HS-27A (cell line): ENCODE data around the gene PPM1D.
"Not testable (repeated sequence)": the region's sequence is repeated elsewhere in the genome, so short reads cannot be mapped to it uniquely, and the experiment has no call there.

Experiments
- DNase-seq: peaks from one replicate; pipeline ENCODE4 v3.0.0-alpha.2; 2012; ENCODE audit warnings: low read depth, missing footprints

The PPM1D gene

GRCh38 chr17:60593441-60594036, 6.5 kb upstream of the PPM1D start:
- not testable (repeated sequence) for DNase-seq

DNA sequence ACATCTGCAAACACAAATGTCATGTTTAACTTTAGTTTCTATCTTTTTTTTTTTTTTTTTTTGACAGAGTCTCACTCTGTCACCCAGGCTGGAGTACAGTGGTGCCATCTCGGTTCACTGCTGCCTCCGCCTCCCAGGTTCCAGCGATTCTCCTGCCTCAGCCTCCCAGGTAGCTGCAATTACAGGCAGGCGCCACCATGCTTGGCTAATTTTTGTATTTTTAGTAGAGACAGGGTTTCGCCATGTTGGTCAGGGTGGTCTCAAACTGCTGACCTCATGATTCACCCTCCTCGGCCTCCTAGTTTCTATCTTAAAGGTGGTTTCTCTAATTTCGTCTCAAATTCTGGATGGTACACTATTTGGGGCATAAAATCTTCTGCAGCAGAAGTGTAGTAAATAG, 5.8 kb upstream of the PPM1D start:
- DNase-seq, result not testable (repeated sequence)

DNA sequence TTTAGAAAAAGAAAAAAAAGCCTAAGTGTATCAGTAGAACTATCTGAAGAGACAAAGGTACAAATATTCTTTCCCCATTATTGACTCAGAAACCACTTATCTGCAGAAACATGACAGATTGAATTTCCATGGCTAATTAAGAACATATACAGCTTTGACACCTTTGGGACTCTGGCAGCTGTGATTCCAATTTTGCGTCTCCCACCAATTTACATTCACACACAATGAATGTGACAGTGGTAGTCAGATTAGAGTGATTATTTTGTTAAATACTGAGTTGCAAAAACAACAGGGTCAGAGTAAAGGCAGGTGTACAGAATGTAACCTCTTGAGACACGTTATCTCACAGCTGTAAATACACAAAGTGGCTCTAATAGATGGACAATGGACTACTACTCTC, 5.3 kb upstream of the PPM1D start:
- no peak for DNase-seq

DNA sequence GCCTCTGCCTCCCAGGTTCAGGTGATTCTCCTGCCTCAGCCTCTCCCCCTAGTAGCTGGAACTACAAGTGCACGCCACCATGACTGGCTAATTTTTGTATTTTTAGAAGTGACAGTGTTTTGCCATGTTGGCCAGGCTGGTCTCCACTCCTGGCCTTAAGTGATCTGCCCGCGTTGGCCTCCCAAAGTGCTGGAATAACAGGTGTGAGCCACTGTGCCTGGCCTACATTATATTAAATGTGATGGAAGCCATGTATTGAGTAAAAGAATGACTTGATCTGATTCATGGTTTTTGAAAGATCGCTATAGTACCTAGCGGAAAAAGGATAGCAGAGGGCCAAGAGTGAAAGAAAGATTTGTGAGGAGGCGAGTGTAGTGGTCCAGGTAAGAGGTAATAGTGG, 2.7 kb upstream of the PPM1D start:
- DNase-seq, result no peak

- no peak for DNase-seq
Measured at GRCh38 chr17:60598001-60598736, 1.8 kb upstream of the PPM1D start.

DNA sequence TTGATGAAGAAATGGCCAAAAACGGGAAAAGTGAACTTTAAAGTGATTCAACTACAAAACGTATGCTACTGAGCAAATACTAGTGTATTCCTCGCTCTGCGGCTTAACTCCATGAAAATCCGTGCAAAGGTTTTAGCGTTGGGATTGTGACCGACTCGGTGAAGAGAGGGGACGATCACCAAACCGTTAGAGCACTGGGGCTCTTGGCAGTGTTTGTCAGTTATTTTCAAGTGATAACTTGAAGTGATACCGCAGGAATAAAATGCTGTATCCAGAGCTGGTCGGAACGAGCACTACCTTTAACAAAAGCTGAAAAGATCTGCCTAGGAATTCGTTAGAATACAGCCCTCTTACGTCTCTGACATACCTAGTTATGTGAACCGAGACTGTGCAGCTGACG, 773 bp upstream of the PPM1D start:
- no peak for DNase-seq

GRCh38 chr17:60600490-60601446, 775 bp downstream of the PPM1D start:
- peak; percentile 80 for DNase-seq

GRCh38 chr17:60601447-60602384, 1.7 kb downstream of the PPM1D start:
- peak; percentile 69 for DNase-seq

- no peak for DNase-seq
Measured at GRCh38 chr17:60602385-60602742, 2.4 kb downstream of the PPM1D start.

GRCh38 chr17:60602871-60603270, 2.9 kb downstream of the PPM1D start:
- DNase-seq, result no peak

DNA sequence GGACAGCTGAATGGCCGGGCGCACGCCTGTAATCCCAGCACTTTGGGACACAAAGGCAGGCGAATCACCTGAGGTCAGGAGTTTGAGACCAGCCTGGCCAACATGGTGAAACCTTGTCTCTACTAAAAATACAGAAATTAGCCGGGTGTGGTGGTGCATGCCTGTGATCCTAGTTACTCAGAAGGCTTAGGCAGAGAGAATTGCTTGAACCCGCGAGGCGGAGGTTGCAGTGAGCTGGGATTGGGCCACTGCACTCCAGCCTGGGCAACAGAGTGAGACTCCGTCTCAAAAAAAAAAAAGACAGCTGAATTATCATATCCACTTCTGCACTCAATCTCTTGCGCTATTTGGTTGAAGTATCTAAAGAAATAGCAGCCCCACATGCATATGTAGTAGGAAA, 3.5 kb downstream of the PPM1D start:
- DNase-seq, result not testable (repeated sequence)

GRCh38 chr17:60604686-60605334, 4.8 kb downstream of the PPM1D start:
- DNase-seq, result peak; percentile 69

GRCh38 chr17:60606036-60606435, 6.0 kb downstream of the PPM1D start:
- no peak for DNase-seq

DNA sequence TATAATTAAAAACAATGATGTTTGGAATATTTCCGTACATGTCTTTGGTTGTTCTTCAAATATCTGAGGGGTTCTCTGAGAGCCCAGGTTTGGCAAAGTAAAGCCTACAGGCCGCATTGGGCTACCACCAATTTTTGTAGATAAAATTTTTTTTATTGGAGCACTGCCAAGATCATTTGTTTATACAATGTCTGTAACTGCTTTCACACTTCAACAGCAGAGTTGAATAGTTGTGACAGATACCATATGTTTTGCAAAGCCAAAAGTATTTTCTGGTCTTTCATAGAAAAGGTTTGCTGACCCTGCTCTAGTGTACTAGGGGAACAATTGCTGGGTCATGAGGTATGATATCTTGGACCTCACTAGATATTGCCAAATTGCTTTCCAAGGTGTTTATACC, 10.5 kb downstream of the PPM1D start:
- no peak for DNase-seq

DNA sequence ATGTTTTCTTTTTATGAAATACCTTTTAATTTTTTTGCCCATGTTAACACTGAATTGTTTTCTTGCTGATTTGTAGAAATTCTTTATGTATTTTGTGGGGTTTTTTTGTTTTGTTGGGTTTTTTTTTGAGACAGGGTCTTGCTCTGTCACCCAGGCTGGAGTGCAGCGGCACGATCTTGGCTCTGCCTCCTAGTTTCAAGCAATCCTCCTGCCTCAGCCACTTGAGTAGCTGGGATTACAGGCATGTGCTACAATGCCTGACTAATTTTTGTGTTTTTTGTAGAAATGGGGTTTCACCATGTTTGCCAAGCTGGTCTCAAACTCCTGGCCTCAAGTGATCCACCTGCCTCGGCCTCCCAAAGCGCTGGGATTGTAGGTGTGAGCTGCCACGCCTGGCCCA, 11.3 kb downstream of the PPM1D start:
- not testable (repeated sequence) for DNase-seq

DNA sequence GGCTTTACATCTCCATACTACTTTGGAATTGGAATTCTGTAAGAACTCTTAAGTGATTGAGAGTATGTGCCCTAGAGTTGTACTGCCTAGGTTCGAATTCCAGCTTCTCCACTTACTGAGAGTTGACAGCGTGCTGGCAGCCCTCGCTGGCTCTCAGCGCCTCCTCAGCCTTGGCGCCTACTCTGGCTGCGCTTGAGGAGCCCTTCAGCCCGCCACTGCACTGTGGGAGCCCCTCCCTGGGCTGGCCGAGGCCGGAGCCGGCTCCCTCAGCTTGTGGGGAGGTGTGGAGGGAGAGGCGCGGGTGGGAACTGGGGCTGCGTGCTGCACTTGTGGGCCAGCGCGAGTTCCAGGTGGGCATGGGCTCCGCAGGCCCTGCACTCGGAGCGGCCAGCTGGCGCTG, 13.3 kb downstream of the PPM1D start:
- DNase-seq, result no peak

GRCh38 chr17:60613796-60614195, 13.8 kb downstream of the PPM1D start:
- DNase-seq, result not testable (repeated sequence)

DNA sequence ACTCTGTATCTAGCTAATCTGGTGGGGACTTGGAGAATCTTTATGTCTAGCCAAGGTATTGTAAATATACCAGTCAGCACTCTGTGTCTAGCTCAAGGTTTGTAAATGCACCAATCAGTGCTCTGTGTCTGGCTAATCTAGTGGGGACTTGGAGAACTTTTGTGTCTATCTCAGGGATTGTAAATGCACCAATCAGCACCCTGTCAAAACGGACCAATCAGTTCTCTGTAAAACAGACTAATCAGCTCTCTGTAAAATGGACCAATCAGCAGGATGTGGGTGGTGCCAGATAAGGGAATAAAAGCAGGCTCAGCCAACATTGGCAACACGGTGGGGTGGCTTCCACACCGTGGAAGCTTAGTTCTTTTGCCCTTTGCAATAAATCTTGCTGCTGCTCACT, 14.3 kb downstream of the PPM1D start:
- not testable (repeated sequence) for DNase-seq

- no peak for DNase-seq
Measured at GRCh38 chr17:60615108-60615507, 15.1 kb downstream of the PPM1D start.

GRCh38 chr17:60615840-60616239, 15.8 kb downstream of the PPM1D start:
- DNase-seq, result no peak

DNA sequence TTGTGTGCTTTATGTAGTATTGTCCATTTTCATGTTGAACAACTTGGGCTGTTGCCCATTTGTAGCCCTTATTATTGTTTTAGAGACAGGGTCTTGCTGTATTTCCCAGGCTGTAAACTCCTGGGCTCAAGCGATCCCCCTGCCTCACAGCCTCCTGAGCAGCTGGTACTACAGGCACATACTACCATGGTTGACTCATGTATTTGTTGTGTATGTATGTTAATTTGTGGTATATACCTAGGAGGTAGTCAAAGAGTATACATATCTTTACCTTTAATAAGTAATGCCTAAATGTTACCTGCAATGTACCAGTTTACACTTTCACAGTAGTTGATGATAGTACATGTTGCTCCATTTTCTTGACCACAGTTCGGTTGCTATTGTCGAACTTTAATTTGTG, 18.1 kb downstream of the PPM1D start:
- no peak for DNase-seq
